ENCODE measurements around the gene GMCL1. TPM values are rescaled to one million over a fixed set of nuclear protein-coding genes. Genes with fewer than 3 reads are reported as not detected.
A peak's percentile ranks its signal among the peaks of the same experiment; 100 is the strongest.

Gene GMCL1
- total RNA-seq, 1 donor: 9.7 TPM

GRCh38 chr2:69911985-69912563 lies 82.6 kb downstream of the GMCL1 start:
- peak; percentile 74 for DNase-seq (ENCODE audit: low read depth)
- no peak overlapping the region for H3K4me3 ChIP-seq (ENCODE audit: low read depth, low read length)
- TF ChIP-seq, protein P1, sequence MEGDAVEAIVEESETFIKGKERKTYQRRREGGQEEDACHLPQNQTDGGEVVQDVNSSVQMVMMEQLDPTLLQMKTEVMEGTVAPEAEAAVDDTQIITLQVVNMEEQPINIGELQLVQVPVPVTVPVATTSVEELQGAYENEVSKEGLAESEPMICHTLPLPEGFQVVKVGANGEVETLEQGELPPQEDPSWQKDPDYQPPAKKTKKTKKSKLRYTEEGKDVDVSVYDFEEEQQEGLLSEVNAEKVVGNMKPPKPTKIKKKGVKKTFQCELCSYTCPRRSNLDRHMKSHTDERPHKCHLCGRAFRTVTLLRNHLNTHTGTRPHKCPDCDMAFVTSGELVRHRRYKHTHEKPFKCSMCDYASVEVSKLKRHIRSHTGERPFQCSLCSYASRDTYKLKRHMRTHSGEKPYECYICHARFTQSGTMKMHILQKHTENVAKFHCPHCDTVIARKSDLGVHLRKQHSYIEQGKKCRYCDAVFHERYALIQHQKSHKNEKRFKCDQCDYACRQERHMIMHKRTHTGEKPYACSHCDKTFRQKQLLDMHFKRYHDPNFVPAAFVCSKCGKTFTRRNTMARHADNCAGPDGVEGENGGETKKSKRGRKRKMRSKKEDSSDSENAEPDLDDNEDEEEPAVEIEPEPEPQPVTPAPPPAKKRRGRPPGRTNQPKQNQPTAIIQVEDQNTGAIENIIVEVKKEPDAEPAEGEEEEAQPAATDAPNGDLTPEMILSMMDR (IDR thresholded peaks at IDR 0.05; ENCODE audit: insufficient read depth, low read length): peak; percentile 47

GRCh38 chr2:69914164-69914949 lies 84.9 kb downstream of the GMCL1 start:
- peak overlapping the region; percentile 74 for H3K4me3 ChIP-seq (ENCODE audit: low read depth, low read length)
- DNase-seq (ENCODE audit: low read depth): peak; percentile 100
- TF ChIP-seq, protein P1 (IDR thresholded peaks at IDR 0.05; ENCODE audit: insufficient read depth, low read length): peak; percentile 8

- H3K4me3 ChIP-seq (ENCODE audit: low read depth, low read length): peak within 1 kb of the TSS; percentile 88
- TF ChIP-seq, protein P1 (IDR thresholded peaks at IDR 0.05; ENCODE audit: insufficient read depth, low read length): no peak
- no peak for DNase-seq (ENCODE audit: low read depth)
Measured at GRCh38 chr2:69914950-69915945, 85.8 kb downstream of the GMCL1 start, which contains the start of gene MXD1. Gene MXD1 (plus strand): TSS chr2:69915109. CDS start chr2:69915331, 222 bp downstream.

GRCh38 chr2:69916106-69916505 lies 86.6 kb downstream of the GMCL1 start:
- TF ChIP-seq, protein P1 (IDR thresholded peaks at IDR 0.05; ENCODE audit: insufficient read depth, low read length): no peak
- peak overlapping the region; percentile 88 for H3K4me3 ChIP-seq (ENCODE audit: low read depth, low read length)
- DNase-seq (ENCODE audit: low read depth): no peak

DNA sequence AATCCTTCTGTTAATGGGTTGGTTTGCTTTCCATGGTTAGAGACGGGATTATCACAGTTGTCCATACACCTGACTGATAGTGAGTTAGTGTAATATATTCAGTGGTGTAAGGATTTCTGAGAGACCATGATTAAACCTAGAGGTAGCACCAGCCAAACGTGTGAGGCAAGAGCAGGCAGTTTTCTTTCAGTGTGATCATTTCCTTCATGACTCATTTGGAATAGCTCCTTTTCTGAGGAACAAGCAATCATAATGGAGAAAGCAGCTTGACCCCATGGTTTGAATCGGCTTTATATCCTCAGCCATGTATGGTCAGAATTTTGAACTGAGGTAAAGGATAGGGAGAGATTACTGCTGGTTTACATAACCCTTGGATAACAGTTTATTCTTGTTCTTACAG lies 88.4 kb downstream of the GMCL1 start:
- TF ChIP-seq, protein P1 (IDR thresholded peaks at IDR 0.05; ENCODE audit: insufficient read depth, low read length): no peak
- peak; percentile 94 for DNase-seq (ENCODE audit: low read depth)
- no peak overlapping the region for H3K4me3 ChIP-seq (ENCODE audit: low read depth, low read length)

DNA sequence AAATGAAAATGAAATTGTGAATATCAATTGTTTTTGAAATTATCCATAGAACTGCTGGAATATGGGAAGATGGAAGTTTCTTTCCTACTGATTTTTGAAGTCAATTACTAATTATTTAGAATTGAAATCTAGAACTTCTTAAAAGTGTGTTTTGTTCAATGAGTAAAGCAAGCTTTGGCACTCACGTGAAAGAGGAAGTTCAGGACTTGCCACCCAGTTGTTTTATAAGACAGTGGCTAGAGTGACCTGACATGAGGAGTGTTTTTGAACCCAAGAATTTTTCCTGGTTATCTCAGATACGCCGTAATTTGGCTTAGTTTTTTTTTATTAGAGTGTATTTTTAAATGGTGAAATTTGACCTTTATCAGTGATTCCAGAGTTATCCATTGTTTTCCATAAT lies 88.9 kb downstream of the GMCL1 start:
- TF ChIP-seq, protein P1 (IDR thresholded peaks at IDR 0.05; ENCODE audit: insufficient read depth, low read length): no peak
- no peak overlapping the region for H3K4me3 ChIP-seq (ENCODE audit: low read depth, low read length)
- DNase-seq (ENCODE audit: low read depth): no peak
